COLO668 (cell line): ENCODE measurements around the gene USP10.

Experiments used
- DNase-seq: peaks from one replicate; lab custom pipeline; 2025; ENCODE audit not compliant: unreplicated experiment; lab: John Stamatoyannopoulos, UW

Gene USP10

DNA sequence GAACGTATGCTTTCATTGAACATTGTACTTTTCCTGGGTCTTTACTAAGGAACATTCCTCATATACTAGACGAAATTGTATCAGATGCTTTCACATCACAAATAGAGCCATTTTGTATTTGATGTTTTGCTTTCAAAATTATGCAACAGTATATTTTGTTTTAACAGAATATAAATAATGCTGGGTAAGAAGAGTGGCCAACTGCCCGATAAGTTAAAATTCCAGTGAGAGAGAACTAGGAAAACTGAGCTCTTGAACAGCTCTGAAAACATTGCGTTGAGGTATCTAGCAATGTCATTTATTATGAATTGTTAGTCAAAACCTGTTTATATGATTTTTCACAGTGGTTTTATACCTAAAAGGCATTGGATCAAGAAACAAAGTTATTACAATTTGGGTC, 50.8 kb downstream of the USP10 start:
- DNase-seq: no peak

DNA sequence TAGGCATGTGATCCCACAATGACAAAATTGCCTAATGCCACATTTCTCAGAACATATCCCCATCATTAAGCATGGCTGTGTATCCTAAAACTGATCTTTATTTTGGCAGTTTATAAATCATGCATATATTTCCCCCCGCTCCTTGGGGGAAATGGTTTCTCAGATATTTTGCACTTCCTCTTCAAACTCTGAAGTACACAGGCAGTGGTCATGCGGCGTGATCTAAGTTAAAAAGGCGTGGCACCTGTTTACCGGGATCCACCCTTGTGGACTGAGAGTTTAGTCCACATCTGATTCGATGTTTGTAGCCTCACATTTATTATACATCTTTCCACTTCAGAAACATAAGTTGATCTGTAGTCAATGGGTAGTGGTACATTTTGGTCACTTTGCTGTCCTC, 51.4 kb downstream of the USP10 start:
- DNase-seq: no peak

DNA sequence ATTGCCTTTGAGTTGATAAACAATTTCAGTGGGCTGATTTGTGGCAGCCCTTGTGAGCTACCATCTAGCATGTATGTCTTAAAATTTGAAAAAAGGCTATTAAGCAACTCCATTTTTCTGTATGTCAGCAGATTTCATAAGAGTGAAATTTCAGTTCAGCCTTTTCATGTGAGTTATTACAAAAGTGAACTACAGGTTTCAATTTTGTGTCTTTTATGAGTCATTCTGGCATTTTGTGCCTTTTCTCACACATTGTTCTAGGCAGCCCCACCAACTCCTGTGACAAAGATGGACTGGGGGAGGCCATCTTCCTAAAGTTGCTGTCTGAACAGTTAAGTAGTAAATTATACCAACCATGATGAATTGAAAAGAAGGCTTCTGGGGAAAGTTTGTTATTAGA, 52.1 kb downstream of the USP10 start:
- no peak for DNase-seq

DNA sequence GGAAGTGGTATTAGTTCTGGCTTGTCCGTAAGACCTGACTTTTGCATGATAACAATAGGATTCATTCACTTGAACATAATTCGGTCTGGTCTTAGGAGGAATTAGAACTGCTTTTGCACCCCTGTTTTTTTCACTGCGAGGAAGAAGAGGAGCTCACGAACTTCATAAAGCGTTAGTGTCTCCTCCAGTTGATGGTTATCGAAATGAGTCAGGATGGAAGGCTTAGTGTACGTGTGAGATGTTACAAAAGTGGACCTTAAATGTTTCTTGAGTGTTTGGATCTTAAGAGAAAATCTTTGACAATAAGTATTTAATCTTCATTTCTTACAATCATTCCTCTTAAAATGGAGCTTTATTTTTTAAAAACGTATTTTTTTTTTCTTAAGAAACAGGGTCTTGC, 52.8 kb downstream of the USP10 start:
- no peak for DNase-seq

DNA sequence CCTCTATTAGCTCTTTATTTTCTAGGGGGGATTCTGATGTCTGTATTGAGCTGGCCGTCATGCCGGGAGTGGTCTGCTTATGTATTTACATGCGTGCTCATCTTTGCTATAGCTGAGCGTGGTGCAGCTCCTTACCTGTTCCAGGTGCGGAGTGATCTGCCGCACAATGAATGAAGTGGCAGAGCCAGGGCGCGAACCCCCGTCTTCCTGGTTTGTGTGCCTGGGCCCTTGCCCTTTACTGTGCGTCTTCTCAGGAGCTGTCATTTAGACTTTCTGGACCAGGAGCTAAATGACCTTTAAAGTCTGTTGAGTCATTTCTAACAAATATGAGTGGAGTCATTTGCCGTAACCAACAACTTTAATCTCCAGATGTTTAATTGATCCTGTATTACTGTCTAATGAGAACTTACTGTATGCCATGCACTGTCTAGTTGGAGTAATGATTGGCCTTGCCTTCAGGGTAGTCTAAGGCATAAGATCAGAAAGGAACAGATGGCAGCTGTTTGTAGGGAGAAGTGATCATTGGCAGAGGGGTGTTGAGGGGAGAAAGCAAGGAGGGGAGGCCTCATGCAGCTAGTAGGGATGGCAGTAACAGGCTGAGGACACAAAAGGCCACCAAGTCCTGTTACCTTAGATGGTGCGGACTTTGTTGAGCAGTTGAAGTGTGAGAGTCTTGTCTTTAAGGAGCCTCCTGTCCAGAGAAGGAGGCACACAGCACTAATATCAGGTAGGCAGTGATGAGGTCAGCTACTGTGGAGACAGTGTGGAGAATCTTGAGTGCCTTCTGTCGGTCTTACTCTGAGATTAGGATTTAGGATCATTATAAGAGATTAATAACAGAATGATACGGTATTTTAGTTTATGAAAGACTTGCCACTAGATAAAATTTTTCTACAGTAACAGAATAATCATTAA, 53.9 kb downstream of the USP10 start:
- DNase-seq: no peak

DNA sequence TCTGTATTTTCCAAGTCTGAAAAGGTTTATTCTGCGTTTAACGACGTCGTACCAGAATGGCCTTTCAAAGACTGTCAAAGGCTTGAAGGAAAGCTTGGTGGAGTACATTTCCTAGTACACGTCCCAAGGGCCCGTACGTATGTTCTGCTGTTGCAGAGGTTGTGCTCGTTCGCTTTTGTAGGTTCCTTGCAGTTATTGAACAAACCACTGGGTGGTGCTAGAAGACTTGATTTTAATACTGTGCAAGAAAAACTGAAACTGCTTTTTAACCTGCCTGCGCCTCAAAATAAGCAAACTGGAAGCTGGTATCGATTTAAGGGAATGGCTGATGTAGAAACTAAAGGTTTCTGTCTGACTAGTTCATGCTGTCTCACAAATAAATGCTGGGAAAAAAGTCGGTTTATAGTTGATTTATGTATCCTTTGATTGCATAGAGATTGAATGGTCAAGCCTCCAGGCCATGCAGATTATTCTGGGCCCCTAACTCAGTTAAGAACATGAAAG, 54.6 kb downstream of the USP10 start:
- peak; percentile 68 for DNase-seq

DNA sequence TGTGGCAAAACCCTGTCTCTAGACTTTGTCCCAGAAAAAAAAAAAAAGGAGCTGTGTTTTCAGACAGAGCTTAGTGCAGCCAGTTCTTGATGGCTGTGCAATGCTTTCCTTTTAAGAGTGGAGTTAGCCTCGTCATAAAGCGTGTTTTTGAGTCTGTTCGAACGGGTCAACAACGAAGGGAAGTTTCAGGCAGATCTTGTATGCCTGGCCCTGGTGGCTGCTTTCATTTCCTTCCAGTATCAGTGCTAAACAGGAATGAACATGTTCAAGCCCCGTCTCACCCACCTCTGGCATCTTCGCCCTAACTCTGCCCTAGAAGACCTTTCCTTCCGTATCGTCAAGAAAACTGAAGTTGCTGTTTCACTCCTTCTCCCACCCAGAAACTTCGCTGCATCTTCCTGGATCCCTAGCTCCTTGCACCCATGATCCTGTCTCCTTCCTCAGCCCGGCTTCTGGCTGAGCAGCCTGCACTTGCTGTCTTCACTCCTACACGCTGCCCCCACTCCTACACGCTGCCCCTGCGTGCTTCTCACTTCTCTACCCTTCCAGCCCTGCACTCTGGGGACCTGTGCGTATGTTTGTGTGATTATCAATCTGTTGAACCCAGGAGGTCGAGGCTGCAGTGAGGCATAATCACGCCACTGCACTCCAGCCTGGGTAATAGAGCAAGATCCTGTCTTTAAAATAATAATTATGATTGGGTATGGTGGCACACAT, 55.3 kb downstream of the USP10 start:
- no peak for DNase-seq

DNA sequence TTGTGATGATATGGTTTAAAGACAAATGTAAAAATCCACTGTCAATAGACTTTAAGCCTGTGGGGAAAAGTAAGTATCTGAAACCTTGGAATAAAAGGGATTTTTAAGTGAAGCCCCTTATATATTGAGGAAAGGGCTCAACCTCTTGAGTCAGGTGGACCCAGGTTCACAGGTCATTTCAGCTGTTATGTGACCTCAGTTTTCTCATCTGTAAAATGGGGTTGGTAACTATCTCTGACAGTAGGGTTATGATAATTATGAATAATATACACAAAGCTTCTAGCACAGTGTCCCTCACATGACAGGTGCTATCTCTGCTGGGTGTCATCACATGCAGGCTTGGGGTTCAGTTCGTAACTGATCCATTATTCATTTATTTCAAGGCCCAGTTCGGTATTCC, 57.0 kb downstream of the USP10 start:
- no peak for DNase-seq

DNA sequence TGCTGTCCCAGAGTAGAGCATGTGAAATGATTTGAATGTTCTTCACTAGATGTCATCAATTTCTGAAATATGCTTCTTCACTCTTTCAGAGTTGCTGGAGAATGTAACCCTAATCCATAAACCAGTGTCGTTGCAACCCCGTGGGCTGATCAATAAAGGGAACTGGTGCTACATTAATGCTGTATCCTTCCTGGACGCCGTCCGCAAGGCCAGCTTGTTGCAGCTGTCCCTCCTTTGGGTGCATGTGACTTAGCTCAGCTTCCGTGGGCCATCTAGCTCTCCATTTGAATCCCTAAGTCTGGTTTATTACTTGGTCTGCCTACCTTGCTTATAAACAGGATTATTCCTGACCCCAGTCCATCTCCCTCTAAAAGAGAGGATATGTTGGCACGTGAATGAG, 58.8 kb downstream of the USP10 start:
- no peak for DNase-seq

DNA sequence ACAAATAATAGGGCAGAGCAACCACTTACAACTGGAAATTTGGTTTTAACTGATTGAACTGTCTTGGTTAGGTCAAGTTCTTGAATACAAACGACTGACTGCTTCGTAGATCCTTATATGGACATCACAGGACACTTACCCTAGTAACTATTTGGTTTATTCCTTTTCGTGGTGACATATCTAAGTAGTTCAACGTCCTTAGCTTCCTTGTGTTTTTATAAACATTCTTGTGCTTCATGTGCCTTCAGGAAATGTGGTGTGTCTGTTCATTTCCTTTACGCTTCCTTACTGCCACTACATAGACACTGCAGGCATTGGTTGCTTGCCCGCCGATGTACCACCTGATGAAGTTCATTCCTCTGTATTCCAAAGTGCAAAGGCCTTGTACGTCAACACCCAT, 59.3 kb downstream of the USP10 start:
- no peak for DNase-seq

DNA sequence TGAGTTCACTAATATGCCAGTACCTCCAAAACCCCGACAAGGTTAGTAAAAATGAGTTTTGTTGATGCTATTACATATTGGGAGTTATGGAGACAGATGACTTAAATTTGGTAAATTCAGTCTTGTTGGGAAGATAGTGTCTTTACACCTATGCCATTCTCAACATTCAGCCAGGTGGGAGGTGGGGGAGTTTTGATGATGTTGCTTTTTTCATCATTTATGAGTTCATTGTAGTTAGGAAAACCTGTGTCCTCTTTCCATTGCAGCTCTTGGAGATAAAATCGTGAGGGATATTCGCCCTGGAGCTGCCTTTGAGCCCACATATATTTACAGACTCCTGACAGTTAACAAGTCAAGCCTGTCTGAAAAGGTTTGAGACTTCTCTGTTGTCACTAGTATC, 60.1 kb downstream of the USP10 start:
- DNase-seq: no peak

DNA sequence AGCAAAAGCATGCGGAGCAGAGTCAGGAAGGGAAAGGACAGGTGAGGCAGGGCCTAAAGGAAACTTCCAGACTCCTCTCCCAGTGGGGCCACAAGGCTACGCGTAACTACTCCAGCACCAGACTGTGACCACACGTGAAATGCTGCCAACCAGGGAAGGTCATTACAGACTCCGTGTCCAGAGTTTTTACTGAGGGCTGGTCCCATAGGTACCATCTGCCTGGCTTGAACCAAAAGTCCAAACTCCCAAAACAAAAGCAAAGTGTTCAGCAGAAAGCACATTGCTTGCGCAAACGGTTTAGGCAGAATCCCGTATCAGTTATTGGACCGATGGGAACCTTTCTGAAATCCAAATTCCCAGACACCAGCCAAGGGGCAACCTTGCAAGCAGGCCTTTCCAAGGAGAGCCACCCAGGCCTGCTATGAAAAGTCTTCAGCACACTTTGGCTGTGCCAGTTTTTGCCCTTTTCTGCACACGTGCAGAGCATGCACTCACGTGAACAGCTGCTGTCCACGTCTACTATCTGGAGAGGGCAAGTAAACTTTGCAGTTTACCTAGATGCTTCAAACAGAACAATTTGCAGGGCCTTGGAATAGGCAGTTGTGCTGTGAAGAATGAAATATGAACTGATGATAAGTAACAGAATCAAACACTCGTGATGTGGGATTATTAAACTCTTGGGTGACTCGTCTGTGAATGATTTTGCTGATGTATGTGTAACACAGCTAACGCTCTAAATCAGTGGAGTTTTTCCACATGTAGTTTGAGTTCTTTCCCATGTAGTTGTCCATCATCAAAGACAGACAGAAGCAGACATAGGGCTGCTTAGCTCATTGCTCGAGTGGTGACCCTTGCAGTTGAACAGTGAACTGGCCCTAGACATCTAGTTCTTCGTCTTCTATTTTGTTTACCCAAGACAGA, 61.9 kb downstream of the USP10 start:
- DNase-seq: no peak

DNA sequence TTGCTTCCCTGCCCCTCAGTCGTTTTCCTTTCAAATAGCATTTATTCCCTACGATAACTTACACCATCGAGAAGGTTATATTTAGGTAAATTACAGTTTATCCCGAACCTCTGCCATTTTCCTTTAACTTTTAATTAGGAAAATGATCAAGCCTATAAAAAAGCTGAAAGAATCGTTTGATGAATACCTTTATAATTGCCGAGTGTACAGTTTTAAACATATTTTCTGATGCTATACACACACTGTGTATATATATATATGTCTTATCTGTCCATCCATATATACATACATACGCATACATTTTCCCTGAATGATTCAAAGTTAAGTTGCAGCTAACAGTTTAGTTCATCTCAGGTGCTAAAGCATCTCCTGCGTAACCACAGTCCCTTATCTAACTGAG, 63.4 kb downstream of the USP10 start:
- no peak for DNase-seq

DNA sequence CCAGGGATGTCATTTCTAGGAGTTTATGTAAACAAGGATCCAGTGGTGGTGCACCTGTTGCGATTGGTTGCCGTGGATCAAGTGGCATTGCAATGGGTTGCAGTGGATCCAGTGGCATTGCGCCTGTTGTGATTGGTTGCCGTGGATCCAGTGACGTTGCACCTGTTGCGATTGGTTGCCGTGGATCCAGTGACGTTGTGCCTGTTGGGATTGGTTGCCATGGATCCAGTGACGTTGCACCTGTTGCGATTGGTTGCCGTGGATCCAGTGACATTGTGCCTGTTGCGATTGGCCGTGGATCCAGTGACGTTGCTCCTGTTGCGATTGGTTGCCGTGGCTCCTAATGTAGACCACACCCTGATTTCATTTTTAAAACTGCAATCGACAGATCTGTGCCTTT, 63.8 kb downstream of the USP10 start:
- DNase-seq: peak; percentile 14

DNA sequence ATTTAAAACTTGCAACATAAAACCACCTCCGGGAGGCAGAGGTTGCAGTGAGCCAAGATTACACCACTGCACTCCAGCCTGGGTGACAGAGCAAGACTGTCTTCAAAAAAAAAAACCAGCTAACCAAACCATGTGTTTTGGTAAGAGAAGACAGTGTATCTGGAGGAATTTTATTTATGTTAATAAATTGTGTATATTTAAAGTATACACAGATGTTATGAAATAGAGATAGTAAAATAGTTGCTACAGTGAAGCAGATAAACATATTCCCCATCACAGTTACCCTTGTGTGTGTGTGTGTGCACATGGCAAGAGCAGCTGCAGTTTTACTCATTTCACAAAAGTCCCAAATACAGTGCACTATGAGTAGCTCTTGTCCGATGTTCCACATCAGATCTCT, 65.2 kb downstream of the USP10 start:
- DNase-seq: no peak

DNA sequence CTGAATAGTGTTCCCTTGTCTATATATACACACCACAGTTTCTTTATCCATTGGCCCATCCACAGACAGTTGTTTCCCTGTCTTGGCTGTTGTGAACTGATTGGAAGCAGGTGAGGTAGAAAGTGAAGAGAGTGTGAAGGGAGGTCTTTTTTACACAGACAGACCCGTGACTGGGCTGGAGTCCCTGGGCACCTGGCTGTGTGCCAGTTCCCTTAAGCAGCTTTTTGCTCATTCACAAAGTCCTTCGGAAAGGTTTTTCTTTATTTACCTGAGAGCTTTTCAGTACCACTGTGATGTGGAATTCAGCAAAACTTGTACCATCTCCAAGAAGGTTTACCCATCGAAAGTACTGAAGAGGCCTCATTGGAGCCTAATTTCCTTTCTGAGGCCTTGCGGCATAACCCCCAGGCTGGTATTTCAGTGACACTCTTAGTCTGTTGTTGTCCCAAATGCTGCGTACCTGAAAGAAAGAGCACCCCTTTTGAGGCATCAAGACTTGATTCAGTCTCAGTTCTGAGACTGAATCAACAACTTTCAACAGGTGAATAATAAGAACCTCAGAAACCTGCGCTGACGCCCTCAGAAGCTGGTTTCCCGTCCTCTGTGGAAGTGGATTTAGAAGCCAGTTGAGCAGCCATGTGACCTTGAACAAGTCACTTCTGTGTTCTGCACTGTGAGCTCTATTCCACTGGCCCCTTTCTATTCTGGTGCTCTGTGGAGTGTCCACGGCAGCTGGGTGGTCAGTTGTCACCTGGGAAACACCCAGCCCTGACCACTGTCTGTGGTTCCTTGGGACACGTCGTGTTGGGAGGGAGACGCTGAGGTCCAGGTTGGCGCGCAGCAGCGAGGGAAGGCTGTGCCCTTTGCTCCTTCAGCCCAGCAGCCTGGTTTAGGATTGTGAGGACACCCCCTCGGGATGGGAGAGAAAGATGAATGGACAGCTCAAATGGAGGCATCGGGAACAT, 66.1 kb downstream of the USP10 start:
- DNase-seq: no peak

DNA sequence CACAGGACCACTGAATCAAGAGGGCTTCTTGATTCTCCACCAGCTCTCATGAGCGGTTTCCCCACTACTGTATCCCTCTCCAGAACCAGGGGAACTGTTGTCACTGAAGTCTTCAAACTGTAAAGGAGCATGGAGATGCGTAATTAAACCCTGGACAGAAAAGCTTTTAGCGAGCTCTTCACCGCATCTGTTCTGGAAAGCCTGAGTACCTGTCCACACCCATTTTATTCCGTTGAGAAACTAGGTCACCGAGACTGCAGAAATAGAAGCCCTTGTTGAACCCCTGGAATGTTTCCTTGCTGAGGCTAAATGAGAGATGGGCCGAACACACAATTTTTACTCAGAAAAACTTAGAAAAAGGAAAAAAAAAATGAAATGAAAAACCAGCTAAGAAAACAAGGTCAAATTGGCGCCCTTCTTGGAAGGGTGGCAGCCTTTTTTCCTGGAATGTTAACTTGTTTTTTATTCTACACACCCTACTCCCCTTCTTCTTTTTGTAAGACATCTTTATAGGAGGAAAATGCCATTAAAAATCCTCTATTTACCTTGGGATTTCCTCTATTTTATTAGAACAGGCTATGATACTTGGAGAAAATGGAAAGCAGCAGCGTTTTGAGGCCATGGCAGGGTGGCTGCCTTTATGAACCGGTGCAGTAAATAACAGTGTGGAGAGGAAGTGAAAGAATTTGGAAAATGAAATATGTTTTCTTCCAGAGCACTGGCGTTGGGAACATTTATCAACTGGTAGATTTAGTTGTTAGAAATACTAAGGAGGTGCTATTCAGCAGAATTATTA, 67.4 kb downstream of the USP10 start:
- no peak for DNase-seq

DNA sequence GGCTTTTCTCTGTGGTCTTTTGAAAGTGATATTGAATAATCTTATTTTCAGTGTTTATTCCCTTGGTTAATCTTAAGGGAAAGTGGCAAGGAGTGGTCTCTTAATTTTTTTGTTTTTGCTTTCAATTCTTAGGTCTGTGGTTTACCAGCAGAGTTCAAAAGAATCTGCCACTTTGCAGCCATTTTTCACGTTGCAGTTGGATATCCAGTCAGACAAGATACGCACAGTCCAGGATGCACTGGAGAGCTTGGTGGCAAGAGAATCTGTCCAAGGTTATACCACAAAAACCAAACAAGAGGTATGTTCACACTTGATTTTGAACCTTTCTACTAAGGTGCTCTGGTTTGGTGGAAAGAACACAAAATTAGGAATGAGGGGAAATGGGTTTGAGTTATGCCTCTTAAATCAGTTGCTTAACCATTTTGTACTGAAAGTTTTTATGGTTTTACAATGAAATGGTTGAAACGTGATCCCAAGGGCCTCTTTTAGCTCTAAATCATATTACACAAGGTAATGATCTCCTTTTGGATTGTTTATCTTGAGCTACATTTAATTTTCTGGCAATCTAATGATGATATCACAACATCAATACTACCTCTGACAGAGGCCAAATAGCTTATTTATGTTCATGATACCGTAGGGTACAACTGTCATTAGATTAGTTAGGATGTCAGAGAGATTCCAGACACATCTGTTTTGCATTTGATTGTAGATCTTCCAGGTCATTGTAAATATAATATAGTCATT, 68.4 kb downstream of the USP10 start:
- no peak for DNase-seq

DNA sequence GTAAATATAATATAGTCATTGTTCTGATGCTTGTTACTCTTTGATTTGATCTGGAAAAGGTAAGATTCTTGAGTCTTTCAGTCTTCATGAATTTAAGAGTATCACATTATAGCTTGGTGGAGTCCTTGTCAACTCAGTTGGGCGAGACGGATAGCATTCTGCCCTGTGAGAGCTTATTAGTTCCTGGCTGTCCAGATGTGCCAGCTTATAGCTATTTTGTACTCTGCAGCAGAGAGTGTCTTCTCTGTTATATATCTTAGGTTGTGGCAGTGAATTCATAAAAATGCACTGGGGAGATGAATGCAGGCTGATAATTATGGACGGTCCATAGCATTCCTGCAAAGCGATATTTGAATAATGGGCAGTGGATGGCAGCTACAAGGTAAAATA, 69.0 kb downstream of the USP10 start:
- no peak for DNase-seq
